H7 (cell line): ENCODE measurements around the gene HAAO. TPM values are rescaled to one million over a fixed set of nuclear protein-coding genes. Genes with fewer than 3 reads are reported as not detected.
A peak's percentile ranks its signal among the peaks of the same experiment; 100 is the strongest.

Experiments
- DNase-seq: peaks from one replicate; pipeline ENCODE4 v3.0.0; 2012
- H3K27me3 ChIP-seq: 2 replicates; pipeline ENCODE4 v1.6.0; 2011; ENCODE audit warnings: mild to moderate bottlenecking, low read length; ENCODE audit not compliant: control insufficient read depth, insufficient read depth
- H3K36me3 ChIP-seq: replicated peaks from 2 replicates; pipeline ENCODE4 v1.5.1; 2011; ENCODE audit warnings: low read length; ENCODE audit not compliant: control insufficient read depth, insufficient read depth
- H3K4me3 ChIP-seq: 2 replicates; pipeline ENCODE4 v1.5.1; 2011; ENCODE audit warnings: low read depth, mild to moderate bottlenecking, control low read depth, low read length, moderate library complexity; ENCODE audit not compliant: insufficient read depth
- total RNA-seq: library from RNA; depleted of rRNA; stranded (reverse); fragments of >200 nt; shearing (Covaris generic); gene quantifications from 2 replicates; pipeline ENCODE4 v1.2.3, GENCODE V29; 2014

The HAAO gene
- total RNA-seq, 1 experiment from 2014 or later: 6.5 TPM

DNA sequence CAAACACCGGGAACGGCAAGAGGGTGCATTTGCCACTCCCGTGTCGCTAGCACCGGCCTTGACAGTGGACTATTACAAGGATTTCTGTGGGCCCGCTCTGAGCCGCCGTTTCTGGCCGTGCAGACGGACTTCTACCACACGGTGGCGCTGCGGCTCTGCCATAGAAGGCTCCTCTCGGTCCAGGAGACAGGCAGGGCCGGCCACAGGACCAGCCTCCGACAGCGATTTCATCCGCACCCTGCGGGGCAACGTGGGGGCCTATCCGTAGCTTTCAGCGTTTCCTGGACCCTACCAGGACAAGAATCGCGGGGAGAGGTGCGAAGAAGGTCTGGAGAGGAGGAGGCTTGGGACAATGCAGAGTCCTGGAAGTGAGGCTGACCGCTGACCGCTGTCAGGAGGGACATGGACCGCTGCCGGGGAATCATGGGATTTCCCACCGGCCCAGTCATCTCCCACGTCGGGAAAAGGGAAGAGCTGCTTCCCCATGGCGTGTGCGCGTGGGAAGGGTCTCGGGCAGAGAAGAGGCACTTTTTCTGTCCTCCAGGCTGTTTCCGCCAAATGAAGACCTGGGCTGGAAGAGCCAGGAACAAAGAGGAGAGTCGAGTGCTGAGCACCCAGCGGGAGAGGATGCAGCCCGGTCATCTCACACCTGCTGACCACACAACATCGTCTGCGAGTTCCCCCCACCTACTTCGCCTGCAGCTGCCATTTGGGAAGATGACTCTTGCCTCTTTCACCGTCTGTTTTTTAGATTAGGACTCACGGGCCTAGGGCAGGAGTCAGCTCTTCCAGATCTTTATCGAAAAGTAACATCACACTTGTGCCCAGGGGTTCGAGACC, 35.5 kb upstream of the HAAO start:
- H3K27me3 ChIP-seq: peaks cover 5% of the 10 kb centered on the region
- H3K4me3 ChIP-seq: no peak overlapping the region
- DNase-seq: peak; percentile 90
- no peaks in the 10 kb centered on the region for H3K36me3 ChIP-seq

- no peak overlapping the region for H3K4me3 ChIP-seq
- H3K27me3 ChIP-seq: peaks cover 5% of the 10 kb centered on the region
- no peak for DNase-seq
- no peaks in the 10 kb centered on the region for H3K36me3 ChIP-seq
These were observed 33.8 kb upstream of the HAAO start for GRCh38 chr2:42826231-42826630.

GRCh38 chr2:42824454-42824807, 32.0 kb upstream of the HAAO start:
- no peak for DNase-seq
- Histone ChIP-seq H3K36me3 (no peaks in the 10 kb centered on the region), H3K4me3 (no peak overlapping the region), H3K27me3 (peaks cover 5% of the 10 kb centered on the region)

DNA sequence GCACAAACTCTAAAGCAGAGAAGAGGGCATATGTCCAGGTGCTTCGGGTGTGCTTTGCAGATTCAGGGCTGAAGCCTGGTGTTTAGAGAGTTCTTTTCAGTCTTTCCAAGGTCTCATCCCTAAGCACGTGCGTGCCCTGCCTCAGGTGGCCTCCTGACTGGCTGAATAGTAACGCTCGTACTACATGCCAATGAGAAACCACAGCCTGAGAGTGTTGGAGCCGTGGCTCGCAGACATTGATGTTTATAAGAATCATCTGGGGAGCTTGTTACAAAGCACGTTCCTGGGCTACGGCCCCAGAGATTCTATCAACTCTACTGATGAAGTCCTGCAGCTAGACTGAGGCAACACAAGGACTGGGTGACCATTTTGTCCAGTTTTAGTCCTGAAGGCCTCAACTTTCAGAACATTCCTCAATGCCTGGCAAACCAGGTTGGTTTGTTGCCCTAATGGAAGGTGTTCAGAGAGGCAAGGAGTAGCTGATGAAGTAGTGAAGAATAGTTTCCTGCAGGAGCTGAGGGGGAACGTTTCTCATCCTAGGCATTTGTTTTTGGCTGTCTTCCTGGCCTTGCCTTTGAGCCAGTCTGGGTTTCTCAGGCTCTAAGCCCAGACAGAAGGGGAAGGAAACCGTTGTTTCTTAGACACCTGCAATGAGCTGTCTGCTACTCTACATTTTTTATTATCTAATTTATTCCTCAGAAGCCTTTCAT, 31.5 kb upstream of the HAAO start:
- peaks cover 5% of the 10 kb centered on the region for H3K27me3 ChIP-seq
- no peak overlapping the region for H3K4me3 ChIP-seq
- no peaks in the 10 kb centered on the region for H3K36me3 ChIP-seq
- DNase-seq: no peak

- H3K27me3 ChIP-seq: no peaks in the 10 kb centered on the region
- no peak overlapping the region for H3K4me3 ChIP-seq
- H3K36me3 ChIP-seq: no peaks in the 10 kb centered on the region
- no peak for DNase-seq
These were observed 26.8 kb upstream of the HAAO start for GRCh38 chr2:42819160-42819559.

GRCh38 chr2:42815726-42816125, 23.3 kb upstream of the HAAO start:
- Histone ChIP-seq H3K27me3 (no peaks in the 10 kb centered on the region), H3K36me3 (no peaks in the 10 kb centered on the region), H3K4me3 (no peak overlapping the region)
- no peak for DNase-seq

GRCh38 chr2:42813763-42814162, 21.4 kb upstream of the HAAO start:
- H3K4me3 ChIP-seq: no peak overlapping the region
- no peaks in the 10 kb centered on the region for H3K36me3 ChIP-seq
- no peak for DNase-seq
- no peaks in the 10 kb centered on the region for H3K27me3 ChIP-seq

GRCh38 chr2:42812899-42813479, 20.6 kb upstream of the HAAO start:
- H3K27me3 ChIP-seq: no peaks in the 10 kb centered on the region
- no peak overlapping the region for H3K4me3 ChIP-seq
- no peak for DNase-seq
- H3K36me3 ChIP-seq: no peaks in the 10 kb centered on the region

GRCh38 chr2:42810971-42811811, 18.8 kb upstream of the HAAO start:
- no peaks in the 10 kb centered on the region for H3K27me3 ChIP-seq
- peak; percentile 88 for DNase-seq

DNA sequence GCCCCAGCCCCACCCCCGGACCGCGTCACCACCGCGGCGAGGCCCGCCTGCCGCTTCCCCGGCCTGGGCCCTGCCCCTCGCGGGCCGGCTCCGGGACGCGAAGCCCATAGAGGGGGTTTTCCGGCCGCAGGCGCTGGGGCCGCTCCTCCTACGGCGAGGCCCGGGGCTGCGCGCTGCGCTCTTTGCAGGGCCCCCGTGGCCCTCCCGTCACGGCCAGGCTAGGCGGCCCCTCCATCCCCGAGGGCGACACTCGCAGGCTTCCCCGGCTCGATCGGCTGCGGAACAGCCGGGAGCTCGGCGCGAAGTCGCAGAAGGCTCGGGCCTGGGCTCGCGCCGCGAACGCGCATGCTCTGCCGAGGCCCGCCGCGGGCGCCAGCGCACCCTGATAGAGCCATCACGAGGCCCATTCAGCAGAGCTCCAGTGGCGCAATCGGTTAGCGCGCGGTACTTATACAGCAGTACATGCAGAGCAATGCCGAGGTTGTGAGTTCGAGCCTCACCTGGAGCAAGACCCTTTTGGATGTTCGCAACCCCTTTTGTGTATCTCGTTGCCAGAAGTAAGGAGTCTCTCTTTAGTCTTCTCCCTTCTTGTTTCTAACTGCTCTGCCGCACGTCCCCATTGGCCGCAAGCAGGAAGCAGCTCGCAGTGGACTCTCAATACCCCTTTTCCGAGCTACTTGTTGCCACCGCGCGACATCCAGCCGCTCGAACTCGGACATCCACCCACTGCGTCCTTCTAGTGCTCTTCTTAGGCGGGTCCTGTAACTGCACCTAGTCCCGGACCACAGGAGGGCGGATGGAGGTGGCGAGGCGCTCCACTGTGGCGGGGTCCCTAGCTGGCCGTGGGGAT, 18.0 kb upstream of the HAAO start:
- Histone ChIP-seq H3K4me3 (peak overlapping the region; percentile 87), H3K36me3 (no peaks in the 10 kb centered on the region), H3K27me3 (no peaks in the 10 kb centered on the region)
- DNase-seq: peak; percentile 94

More at GRCh38 chr2:42810971-42811811, 18.8 kb upstream of the HAAO start:
- Histone ChIP-seq H3K36me3 (no peaks in the 10 kb centered on the region), H3K4me3 (peak overlapping the region; percentile 87)

DNA sequence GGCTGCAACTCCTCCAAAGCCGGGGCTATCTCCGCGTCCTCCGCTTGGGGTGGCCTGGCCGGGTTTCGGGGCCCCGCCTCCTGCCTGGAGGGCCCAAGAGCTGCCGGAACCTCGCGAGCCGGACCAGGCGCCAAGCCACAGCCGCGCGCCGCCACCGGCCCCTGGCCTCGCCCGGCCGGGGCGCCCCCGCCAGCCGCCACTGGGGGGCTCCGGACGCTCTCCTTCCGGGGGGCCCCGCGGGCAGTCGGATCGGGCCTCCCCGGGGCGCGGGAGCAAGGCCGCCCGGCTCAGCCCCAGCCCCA, 17.4 kb upstream of the HAAO start:
- H3K36me3 ChIP-seq: no peaks in the 10 kb centered on the region
- H3K4me3 ChIP-seq: peak overlapping the region; percentile 87
- peak; percentile 90 for DNase-seq
- no peaks in the 10 kb centered on the region for H3K27me3 ChIP-seq

DNA sequence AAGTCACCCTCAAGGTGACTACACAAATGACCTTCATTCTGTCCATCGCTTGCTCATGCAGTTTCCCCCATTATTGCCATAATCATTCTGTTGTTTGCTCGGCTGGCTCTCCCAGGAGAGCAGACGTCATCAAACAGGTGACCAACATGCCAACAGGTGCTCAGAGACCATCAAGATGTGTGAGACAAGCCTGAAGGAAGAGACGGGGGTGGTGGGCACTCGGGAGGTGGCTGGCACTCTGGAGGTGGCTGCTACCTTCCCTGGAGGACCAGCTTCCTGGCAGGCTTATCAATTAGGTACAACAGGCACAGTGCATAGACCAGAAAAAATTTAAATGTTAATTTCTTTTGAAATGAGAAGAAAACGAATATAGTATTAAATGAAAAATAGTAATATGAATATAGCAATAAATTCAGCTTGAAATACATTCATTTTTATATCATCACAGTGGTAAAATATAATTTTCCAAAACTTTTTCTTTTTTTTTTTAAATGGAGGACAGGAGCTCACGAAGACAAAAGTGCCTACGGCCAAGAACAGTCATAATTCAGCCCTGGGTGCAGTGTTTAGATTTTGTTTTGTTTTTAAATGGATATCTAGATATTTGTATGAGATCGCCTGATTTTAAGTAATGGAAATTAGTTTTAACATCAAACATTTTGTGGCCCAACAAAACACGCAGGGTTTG, 16.9 kb upstream of the HAAO start:
- peak; percentile 22 for DNase-seq

GRCh38 chr2:42808301-42808700, 15.9 kb upstream of the HAAO start:
- H3K36me3 ChIP-seq: no peaks in the 10 kb centered on the region
- no peaks in the 10 kb centered on the region for H3K27me3 ChIP-seq
- no peak overlapping the region for H3K4me3 ChIP-seq
- DNase-seq: no peak

More for the DNA sequence above, 16.9 kb upstream of the HAAO start:
- no peaks in the 10 kb centered on the region for H3K36me3 ChIP-seq
- no peaks in the 10 kb centered on the region for H3K27me3 ChIP-seq
- H3K4me3 ChIP-seq: peak overlapping the region; percentile 87
